Gastroesophageal sphincter (tissue), 3 donors: ENCODE measurements around the gene KDM5A.

ENCODE experiments used
- EP300 ChIP-seq: sonication (generic); formaldehyde crosslinking; IDR thresholded peaks from one replicate; pipeline ENCODE4 v1.6.1; 2017; ENCODE audit warnings: antibody characterized with exemption, mild to moderate bottlenecking
- POLR2A ChIP-seq, 2 donors: fragments of 450-650 bp; IDR thresholded peaks; one replicate each; pipeline ENCODE4 v1.6.1; 2017; ENCODE audit warnings: antibody characterized with exemption in 2 of 2, mild to moderate bottlenecking in 2 of 2, moderate library complexity in 1 of 2
- POLR2AphosphoS5 ChIP-seq: sonication (generic); formaldehyde crosslinking; IDR thresholded peaks from one replicate; pipeline ENCODE4 v1.6.1; 2017; ENCODE audit warnings: antibody characterized with exemption
- TF ChIP-seq, protein P1 (sequence below), 4 experiments: fragments of 200-600 bp in 2 of 4; fragments of 450-650 bp in 2 of 4; sonication (generic) in 1 of 4; IDR thresholded peaks; one replicate each; pipeline ENCODE4 v1.5.1; 2017 to 2019; ENCODE audit warnings: antibody characterized with exemption in 4 of 4, mild to moderate bottlenecking in 2 of 4, moderate library complexity in 2 of 4

- TF ChIP-seq, protein P1, sequence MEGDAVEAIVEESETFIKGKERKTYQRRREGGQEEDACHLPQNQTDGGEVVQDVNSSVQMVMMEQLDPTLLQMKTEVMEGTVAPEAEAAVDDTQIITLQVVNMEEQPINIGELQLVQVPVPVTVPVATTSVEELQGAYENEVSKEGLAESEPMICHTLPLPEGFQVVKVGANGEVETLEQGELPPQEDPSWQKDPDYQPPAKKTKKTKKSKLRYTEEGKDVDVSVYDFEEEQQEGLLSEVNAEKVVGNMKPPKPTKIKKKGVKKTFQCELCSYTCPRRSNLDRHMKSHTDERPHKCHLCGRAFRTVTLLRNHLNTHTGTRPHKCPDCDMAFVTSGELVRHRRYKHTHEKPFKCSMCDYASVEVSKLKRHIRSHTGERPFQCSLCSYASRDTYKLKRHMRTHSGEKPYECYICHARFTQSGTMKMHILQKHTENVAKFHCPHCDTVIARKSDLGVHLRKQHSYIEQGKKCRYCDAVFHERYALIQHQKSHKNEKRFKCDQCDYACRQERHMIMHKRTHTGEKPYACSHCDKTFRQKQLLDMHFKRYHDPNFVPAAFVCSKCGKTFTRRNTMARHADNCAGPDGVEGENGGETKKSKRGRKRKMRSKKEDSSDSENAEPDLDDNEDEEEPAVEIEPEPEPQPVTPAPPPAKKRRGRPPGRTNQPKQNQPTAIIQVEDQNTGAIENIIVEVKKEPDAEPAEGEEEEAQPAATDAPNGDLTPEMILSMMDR (IDR thresholded peaks at IDR 0.05) = no peak
- no peak for TF ChIP-seq EP300
- TF ChIP-seq POLR2AphosphoS5 = no peak
- no peak for TF ChIP-seq POLR2A (IDR thresholded peaks at IDR 0.05)
These were observed 146.6 kb downstream of the KDM5A start for GRCh38 chr12:242496-242895.
